T47D (cell line): Measurements from ENCODE around the gene TAF8.

ENCODE experiments used
- DNase-seq, 2 experiments: peaks; one replicate each; pipeline versions ENCODE4 v3.0.0 to v3.0.0-alpha.2; 2011 to 2012; ENCODE audit warnings: low read depth in 1 of 2, low spot score in 1 of 2
- JUND ChIP-seq: IDR thresholded peaks from 2 replicates; pipeline ENCODE4 v1.6.1; 2012; ENCODE audit warnings: low read depth
- in situ Hi-C: cut with HindIII; loops from 2 replicates; pipeline ENCODE4 v1.10.0; 2016; ENCODE audit warnings: low sequenced_read_pairs, low pct_unique_long_range_greater_than_20kb

Gene TAF8

DNA sequence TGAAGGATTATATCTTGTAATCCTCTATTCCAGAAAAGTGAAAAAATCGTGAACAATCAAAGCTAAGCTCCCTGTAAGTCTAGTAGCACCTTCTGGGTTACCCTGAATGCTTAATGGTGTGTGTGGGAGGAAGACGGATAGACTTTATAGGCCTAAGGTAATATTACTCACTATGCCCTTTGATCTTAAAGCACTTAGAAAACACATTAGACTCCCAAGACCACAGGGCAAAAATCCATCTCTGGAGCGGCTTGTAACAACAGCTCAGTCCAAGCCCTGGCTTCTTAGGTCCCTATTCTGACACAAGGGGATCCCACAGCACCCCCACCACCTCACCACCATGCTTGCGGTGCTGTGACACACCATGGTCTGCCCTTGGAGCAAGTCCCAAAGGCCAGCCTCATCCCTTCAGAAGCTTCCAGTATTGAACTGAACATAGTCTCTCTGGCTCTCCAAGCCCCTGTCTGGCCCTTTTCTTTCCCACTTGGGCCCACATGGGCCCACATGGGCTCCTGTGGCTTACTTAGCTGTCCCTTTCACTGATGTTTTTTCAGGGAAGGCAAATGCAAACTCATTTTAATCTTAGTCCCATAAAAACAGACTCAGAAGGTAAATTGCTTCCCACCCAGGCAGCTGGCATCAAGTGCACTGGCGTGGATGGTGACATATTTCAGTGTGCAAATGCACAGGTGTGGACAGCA lies 63.8 kb downstream of the TAF8 start:
- in situ Hi-C loops, result no loop called here
- TF ChIP-seq JUND, result no peak
- no peak for DNase-seq

DNA sequence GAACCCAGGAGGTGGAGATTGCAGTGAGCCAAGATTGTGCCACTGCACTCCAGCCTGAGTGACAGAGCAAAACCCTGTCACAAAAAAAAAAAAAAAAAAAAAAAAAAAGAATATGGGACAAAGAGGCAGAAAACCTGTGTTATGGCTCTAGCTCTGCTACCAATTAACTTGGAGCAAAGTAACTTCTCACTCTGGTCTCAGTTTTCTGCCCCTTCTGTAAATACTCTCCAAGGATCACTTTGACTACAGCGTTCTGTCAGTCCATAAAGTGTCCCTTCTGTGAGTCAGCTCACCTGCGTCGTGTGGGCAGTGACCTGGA lies 67.5 kb downstream of the TAF8 start:
- no peak for TF ChIP-seq JUND
- in situ Hi-C loops, result no loop called here
- no peak for DNase-seq

DNA sequence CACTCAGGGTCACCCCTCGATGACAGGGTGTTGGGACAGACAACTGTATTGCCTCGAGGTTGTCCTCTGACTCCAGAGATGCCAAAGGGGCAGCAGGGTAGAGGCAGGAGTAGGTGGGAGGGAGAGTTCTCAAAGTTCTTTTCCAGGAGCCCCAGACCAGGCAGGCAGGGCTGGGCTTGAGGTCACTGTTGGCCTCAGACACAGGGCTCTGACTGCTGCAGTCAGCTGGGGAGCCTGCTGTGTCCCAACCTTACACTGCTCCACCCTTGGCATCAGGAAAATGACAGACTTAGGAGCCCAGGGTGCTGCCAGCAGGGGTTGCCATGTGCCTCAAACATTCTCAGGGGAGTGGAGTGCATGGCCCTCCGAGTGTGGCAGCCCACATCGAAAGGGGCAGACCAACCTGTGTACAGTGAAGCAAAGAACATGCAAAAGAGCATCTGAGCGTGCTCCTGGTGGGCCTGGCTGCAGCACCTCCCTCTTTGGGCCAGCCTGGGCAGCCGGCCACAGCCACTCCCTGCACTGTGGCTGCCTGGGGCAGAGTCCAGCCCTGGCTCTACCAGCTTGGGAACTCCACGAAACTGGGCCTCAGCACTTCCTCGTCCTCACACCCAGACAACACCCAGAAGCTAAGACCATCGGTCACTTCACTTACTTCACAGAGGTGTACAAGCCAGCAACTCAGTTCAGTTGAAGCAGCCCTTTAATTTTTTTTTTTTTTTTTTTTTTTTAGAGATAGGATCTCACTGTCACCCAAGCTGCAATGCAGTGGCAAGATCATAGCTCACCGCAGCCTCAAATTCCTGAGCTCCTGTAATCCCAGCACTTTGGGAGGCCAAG lies 68.1 kb downstream of the TAF8 start:
- DNase-seq, result peak in 1 of 2 experiments; percentile 98
- no peak for TF ChIP-seq JUND
- in situ Hi-C loops, result no loop called here

- DNase-seq, result peak in 1 of 2 experiments; percentile 81
- TF ChIP-seq JUND, result no peak
- in situ Hi-C loops, result no loop called here
These were observed 70.9 kb downstream of the TAF8 start for GRCh38 chr6:42120895-42121865.

- no peak for TF ChIP-seq JUND
- DNase-seq, result no peak
- in situ Hi-C loops, result no loop called here
These were observed 73.2 kb downstream of the TAF8 start for GRCh38 chr6:42123379-42124103.

DNA sequence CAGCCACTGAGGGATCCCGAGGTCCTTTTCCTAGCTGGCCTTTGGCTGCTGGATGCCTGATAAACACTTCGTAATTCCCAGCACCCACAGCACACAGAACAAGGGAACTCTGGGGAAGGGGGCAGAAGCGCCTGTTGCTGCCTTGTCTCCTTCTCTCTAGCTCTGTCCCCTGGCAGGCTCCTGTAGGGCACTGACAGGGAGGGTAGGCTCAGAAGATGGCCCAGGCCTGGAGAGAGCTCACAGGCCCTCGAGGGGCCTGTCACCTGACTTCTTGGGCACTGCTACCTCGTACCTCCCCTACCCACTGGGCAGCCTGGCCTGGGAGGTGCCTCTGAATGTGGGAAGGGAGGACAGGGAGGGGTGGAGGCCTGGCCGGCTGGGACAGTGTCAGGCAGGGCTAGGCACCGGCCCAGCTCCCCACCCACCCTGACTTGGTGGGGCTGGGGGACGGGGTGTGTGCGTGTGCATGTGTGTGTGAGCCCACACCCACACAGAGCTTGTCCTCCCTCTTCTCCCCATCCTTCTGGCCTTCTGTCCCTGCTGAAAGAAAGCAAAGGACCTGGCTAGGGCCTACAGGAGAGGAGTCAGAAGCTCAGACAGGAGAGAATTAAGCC lies 74.0 kb downstream of the TAF8 start:
- DNase-seq, result no peak
- in situ Hi-C loops, result no loop called here
- TF ChIP-seq JUND, result no peak

DNA sequence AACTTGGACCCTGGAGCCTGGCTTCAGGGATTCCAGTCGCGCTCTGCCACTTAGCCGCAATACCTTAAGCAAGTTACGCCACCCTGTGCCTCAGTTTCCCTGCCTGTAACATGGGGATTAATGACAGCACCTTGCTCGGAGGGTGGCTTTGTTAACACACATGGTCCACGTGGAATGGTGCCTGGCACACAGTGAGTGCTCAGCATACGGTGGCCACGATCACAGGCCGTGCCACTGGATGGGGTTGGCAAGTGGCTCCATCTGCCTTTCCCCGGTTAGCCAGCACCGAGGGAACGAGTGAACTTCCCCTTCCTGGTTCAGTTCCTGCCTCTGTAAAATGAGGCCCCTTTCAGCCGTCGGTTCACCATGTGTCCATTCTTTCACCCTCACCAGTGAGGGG lies 74.9 kb downstream of the TAF8 start:
- no peak for TF ChIP-seq JUND
- in situ Hi-C loops, result no loop called here
- no peak for DNase-seq

GRCh38 chr6:42125663-42126062 lies 75.3 kb downstream of the TAF8 start:
- DNase-seq, result no peak
- no peak for TF ChIP-seq JUND
- in situ Hi-C loops, result no loop called here

GRCh38 chr6:42128460-42129359 lies 78.4 kb downstream of the TAF8 start:
- DNase-seq, result peak in 1 of 2 experiments; percentile 87
- TF ChIP-seq JUND, result no peak
- in situ Hi-C loops, result no loop called here

- in situ Hi-C loops, result no loop called here
- no peak for TF ChIP-seq JUND
- no peak for DNase-seq
These were observed 79.0 kb downstream of the TAF8 start for GRCh38 chr6:42129360-42129676.

DNA sequence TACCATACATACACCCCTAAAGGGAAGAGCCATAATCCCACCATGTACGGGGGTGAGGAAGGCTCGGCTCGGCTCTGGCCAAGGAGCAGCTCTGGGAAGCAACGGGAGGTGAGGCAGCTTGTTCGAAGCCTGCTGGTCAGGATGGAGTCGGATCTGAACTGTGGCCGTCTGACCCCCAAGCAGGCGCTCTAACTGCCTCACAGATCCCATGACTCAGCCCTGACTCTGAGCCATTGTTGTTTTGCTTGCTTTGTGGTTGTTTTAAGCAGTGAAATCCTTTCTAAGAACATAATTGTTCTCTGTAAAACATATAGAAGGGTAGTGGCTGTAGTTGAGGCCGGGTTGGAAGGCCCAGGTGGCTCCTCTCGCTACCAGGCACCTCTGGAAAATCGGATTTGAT lies 81.2 kb downstream of the TAF8 start:
- DNase-seq, result no peak
- no peak for TF ChIP-seq JUND
- in situ Hi-C loops, result no loop called here
